ENCODE data around the gene GNG7.
"Not testable (repeated sequence)": the region's sequence is repeated elsewhere in the genome, so short reads cannot be mapped to it uniquely, and the experiment has no call there.

The GNG7 gene

GRCh38 chr19:2529473-2529918 is 173.0 kb downstream of the GNG7 start:
- no peak for DNase-seq

DNA sequence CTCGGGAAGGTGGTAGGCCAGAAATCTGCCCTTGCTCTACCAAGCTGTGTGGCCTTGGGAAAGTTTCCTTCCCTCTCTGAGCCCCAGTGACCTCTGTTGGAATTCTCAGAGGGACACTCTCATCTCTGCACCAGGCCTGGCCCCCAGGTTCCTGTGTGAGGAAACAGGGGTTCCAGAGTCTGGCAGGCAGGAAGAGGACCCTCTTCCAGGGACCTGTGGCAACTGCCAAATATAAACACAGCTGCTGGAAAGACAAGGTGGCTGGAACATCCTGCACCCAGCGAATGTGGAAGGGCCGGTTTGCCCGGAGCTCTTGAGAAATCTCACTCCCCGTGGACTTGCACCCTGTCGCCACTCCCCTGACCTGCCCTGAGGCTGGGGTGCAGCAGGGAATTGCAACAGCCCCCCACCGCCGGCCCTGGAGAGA is 173.8 kb downstream of the GNG7 start:
- no peak for DNase-seq

DNA sequence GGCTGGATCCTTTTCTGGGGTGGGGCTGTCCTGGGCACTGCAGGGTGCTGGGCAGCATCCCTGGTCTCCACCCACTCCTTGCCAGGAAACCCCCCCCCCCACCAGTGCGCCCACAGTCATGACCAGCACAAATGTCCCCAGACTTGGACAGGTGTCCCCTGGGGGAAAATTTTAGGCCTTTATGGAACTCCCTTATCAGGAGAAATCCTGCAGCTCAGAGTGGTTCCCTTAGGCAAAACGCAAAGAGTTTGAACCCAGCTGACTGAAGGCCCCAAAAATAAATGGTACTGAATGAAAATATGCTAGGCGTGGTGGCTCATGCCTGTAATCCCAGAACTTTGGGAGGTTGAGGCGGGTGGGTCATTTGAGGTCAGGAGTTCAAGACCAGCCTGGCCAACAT is 174.8 kb downstream of the GNG7 start:
- no peak for DNase-seq

DNA sequence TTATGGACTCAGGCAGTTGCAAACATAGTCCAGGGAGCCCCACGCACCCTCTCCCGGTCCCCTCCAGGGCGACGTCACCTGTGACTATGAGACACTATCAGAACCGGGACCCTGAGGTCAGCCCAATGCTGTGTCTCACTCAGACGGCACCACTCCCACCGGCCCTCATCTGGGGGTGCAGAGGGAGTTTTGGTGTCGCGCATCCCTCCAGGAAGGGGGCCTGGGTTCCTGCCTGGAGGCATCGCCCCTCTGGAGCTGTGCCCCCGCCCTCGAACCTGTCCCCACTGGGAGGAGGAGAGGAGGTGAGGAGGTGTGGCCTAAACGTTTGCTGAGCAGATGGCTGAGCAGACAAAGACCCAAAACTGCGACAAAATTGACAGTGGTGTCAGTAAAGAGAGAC is 175.3 kb downstream of the GNG7 start:
- DNase-seq: no peak

- no peak for DNase-seq
These were observed 177.4 kb downstream of the GNG7 start for GRCh38 chr19:2524840-2525723.

DNA sequence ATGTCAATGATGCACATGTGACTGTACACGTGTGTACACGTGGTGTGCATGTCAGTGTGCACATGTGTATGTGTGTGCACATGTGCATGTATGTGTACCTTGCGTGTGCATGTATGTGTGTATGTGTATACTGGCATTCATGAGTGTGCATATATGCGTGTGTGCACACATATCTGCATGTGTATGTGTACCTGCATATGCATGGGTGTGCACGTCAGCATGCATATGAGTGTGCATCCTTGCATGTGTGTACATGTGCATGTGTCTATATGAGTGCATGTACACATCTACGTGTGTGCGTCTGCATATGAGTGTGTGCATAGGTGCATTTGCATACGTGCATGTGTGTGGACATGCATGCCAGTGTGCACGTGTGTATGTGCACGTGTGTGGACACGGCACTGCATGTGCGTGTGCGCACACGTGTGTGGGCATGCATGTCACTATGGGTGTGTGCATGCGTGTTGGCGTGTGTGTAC is 178.1 kb downstream of the GNG7 start:
- DNase-seq: no peak

DNA sequence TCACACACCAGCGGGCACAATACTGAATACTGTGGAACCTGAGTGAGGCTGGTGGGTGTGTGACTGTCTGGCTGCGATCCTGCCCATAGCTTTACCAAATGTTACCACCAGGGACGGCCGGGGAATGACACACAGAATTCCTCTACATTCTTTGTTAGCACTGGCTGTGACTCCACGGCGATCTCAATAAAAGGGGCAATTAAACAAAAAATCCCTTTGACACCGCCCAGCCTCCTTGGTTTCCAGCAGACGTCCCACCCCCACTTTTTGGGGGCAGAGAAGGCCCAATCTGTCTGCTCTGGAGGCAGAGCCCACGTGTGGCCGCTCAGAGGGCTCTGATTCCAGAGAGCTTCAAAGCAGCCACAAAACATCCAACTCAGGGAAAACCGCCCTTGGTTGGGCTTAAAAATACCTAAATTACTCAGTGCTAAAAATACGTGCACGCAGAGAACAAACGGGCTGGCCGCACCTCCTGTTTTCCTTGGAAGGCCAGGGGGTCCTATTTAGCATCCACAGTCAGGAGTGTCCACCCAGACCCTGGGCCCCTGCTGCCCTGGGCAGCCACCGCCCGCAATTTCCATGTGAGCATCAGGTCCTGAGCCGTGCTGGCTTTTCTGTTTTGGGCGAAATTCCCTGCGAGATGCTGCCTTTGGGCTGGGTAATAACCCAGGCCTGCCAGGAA is 178.7 kb downstream of the GNG7 start:
- DNase-seq: no peak

- no peak for DNase-seq
These were observed 183.0 kb downstream of the GNG7 start for GRCh38 chr19:2519482-2519881.

- not testable (repeated sequence) for DNase-seq
These were observed 183.6 kb downstream of the GNG7 start for GRCh38 chr19:2518856-2519255.

- no peak for DNase-seq
These were observed 184.5 kb downstream of the GNG7 start for GRCh38 chr19:2517881-2518601.

GRCh38 chr19:2516727-2517126 is 185.8 kb downstream of the GNG7 start:
- no peak for DNase-seq

DNA sequence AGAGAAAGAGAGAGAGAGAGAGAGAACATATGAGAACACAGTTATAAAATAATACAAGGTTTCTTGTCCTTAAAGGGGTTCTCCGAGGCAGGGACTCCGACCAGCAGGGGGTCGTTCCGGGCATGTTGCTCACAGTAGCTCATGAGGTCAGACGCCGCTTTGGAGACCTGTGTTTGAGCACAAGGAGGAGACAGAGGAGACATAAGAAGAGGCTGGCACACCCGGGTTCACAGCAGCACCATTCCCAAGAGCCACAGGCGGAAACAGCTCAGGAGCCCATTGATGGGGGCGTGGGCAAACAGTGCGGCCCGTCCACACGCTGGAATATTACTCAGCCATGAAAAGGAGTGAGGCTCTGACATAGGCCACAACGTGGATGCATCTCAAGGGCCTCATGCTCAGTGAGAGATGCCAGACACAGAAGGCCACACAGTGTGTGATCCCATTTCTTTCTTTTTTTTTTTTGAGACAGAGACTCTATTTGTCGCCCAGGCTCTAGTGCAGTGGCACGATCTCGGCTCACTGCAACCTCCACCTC is 187.4 kb downstream of the GNG7 start:
- no peak for DNase-seq

- DNase-seq: no peak
These were observed 189.7 kb downstream of the GNG7 start for GRCh38 chr19:2512523-2513431.

DNA sequence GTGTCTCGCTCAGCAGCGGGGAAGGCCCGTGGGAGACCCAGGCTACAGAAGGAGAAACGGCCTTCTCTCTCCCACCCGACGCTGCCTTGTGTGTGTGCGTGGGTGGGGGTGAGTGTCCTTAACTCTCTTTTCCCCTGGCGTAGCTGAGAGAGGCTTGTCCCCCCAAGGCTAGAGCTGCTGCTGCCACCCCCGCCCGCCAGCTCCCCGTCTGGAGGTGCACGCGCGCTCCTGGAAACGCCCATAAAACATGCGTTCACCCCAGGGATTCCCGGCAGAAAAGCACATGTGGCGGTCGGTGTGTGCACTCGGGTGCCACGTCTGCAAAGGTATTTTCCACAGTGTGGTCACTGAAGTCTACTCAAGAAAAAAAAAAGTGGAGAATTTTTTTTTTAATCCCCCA is 190.5 kb downstream of the GNG7 start:
- DNase-seq: no peak

DNA sequence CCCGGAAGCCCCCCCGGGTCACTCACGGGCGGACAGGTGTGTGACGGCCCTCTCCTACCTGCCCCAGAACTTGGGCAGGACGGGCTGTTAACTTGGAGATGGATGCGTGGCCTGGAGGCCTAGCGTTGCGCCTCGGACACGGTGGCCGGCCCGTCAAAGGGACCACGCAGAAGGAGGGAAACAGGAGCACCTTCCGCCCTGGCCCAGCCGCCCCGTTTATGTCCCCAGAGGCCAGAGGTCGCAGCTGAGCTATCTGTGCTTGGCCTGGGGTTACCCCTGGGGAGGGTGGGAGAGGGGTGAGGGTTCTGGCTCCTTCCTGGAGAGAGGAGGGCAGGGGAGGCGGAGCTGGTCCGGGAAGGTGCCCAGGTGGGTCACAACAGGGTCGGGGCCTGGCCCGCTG is 190.9 kb downstream of the GNG7 start:
- DNase-seq: no peak

DNA sequence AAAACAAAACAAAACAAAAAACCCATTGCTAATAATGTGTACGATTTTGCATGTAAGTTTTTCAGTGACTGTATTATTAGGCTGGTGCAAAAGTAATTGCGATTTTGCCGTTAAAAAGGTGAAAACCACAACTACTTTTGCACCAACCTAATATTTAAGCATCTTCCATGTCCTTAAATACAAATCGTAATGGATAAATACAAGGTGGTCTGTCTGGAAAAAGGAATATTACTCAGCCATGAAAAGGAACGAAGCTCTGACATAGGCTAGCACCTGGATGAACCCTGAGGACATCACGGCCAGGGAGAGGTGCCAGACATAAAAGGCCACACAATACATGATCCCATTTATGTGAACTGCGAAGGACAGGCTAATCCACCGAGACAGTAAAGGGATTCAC is 193.4 kb downstream of the GNG7 start:
- DNase-seq: no peak

- DNase-seq: peak; percentile 14
These were observed 195.4 kb downstream of the GNG7 start for GRCh38 chr19:2507109-2507508.

DNA sequence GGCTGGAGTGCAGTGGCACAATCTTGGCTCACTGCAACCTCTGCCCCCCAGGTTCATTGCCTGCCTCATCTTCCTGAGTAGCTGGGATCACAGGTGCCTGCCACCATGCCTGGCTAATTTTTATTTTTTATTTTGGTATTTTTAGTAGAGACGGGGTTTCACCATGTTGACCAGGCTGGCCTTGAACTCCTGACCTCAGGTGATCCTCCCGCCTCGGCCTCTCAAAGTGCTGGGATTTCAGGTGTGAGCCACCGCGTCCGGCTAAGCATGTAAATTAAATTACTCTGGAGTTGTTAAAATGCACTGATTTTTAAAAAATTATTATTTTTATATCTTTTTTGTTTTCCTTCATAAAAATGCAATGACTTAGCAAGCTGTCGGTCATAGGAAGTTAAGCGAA is 195.8 kb downstream of the GNG7 start:
- DNase-seq: not testable (repeated sequence)

GRCh38 chr19:2503521-2504109 is 198.9 kb downstream of the GNG7 start:
- DNase-seq: peak; percentile 73

- no peak for DNase-seq
These were observed 201.6 kb downstream of the GNG7 start for GRCh38 chr19:2500841-2501261.

GRCh38 chr19:2500156-2500555 is 202.3 kb downstream of the GNG7 start:
- no peak for DNase-seq

- no peak for DNase-seq
These were observed 205.3 kb downstream of the GNG7 start for GRCh38 chr19:2497186-2497585.

Data from activated effector memory CD4-positive, alpha-beta T cell treated with Interleukin-2 at 50 U/mL for 16 hours (primary cell).